Kidney tubule cell (primary cell): ENCODE results near the gene ARSD.
"Not testable (repeated sequence)": the region's sequence is repeated elsewhere in the genome, so short reads cannot be mapped to it uniquely, and the experiment has no call there.

Source experiments
- DNase-seq: peaks from one replicate; pipeline ENCODE4 v3.0.0-alpha.2; 2018; ENCODE audit warnings: low spot score

Gene ARSD

DNA sequence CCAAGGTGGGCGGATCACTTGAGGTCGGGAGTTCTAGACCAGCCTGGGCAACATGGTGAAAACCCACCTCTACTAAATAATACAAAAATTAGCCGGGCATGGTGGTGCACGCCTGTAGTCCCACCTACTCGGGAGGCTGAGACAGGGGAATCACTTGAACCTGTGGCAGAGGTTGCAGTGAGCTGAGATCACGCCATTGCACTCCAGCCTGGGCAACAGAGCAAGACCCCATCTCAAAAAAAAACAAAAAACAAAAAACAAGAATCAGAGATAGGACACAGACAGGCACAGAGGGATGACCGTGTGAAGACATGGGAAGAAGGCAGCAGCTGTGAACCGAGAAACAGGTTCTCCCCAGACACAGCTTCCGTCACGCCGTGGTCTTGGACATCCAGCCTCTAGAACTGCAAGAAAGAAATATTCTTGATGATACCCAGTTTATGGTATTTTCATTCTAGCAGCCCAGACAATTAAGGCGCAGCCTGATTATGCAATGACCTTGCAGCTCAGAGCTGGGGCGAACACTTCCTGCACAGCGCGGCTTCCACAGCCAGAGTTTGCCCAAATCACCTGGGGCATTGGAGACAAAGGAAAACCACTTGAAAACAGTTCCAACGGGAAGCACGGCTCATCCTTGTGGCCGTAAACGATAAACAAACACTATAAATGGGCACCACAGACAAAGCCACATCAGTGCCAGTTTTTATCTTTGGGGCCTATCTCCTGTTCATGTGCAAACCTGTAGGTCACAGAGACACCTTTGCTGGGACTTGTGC, 4.2 kb upstream of the ARSD start:
- no peak for DNase-seq

DNA sequence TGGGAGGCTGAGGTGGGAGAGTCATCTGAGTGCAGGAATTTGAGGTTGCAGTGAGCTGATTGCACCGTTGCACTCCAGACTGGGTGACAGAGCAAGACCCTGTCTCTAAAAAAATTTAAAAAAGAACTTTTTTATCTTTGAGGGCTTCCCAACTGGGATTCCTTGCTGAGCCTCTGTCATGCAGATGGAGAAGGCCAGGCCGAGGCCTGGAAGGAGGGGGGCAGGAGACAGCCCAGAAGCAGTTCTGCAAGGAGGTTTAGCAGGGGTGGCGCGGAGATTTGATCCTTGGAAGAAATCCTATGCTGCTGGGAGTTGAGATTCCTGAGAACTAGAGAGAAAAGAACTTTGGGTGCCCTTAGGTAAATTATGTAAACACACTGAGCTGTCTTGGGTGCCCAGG, 2.5 kb upstream of the ARSD start:
- DNase-seq: no peak

DNA sequence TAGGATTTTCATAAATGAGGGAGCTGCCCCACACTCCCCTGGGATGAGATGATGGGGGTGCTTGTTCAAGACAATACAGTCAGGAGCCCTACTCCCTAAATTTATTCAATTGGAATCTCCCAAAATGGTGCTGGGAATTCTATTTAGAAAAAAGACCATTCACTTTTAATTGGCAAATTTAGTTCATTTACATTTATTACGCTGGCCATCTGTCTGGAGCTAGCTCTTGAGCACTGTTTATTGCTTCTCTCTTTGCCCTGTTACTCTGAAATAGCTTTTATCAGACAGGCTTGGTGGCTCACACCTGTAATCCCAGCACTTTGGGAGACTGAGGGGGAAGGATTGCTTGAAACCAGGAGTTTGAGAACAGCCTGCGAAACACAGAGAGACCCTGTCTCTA, 2.0 kb upstream of the ARSD start:
- DNase-seq: no peak

DNA sequence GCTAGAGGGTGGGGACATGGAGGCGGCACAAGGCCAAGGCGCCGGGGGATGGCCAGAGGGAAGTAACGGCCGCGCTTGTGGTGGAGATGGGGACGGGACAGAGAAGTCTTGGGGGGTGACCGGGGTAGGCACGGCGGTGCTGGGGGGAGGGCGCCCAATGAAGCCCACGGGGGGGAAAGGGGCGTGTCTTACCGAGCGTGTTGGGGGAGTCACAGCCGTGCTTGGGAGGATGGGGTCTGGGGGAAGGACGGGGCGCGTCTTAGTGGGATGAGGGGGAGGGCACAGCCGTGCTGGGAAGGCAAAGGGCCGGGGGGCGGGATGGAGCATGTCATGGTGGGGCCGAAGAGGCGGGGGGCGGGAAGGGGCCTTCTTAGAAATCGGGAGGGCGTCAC, 952 bp downstream of the ARSD start:
- DNase-seq: peak; percentile 52

DNA sequence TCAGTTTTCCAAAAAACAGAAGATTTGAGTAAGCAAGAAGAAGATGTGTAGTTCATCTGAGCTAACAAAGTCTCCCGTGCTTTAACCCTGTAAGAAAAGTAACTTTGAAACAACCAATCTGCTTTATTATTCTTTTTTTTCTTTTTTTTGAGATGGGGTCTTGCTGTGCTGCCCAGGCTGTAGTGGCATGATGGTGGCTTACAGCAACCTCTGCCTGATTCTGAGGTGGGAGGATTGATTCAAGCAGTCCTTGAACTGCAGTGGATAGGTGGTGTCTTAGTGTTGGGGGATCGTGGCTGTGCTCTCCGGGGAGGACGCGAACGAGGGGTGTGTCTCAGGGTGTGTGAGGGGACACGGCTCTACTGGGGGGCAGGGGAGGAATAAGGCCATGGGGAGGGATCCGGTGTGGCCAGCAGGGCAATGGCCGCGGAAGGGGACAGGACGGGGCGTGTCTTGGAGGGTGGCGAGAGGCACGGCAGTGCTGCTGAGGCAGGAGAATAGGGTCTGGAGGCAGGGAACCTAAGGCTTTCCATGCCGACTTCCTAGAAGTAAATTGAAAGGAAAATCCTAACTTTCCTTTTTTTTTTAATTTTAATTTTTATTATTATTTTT, 2.4 kb downstream of the ARSD start:
- no peak for DNase-seq

DNA sequence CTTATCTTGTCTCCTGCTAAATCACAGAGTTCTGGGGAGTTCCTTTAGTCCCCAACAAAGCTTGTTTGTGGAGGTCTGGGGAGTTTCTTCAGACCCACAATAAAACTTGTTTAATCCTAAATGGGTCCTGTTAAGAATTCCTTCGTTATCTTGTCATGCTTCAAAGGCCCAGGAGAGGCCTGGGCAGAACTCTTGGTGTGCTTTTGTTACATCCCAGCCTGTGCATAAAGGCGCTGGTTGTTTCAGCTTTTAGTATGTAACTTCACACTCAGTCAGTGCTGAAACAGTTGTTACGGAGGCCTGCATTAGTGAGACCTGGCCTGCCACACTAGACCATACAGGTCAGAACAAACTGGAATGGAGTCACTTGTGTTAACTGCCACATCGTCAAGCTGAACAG, 2.9 kb downstream of the ARSD start:
- DNase-seq: not testable (repeated sequence)

DNA sequence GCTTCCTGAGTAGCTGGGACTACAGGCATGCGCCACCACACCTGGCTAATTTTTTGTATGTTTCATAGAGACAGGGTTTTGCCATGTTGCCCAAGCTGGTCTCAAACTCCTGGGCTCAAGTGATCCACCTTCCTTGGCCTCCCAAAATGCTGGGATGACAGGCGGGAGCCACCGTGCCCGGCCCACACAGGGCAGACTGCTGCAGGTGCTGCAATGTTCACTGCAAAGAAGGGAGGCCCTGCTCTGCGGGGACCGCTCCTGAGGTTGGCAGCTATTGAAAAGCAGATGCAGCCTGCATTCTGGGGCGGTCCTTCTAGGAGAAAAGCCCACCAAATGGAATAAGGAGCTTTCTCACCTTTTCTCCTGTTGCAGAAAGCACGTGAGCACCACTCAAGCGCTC, 5.0 kb downstream of the ARSD start:
- no peak for DNase-seq

DNA sequence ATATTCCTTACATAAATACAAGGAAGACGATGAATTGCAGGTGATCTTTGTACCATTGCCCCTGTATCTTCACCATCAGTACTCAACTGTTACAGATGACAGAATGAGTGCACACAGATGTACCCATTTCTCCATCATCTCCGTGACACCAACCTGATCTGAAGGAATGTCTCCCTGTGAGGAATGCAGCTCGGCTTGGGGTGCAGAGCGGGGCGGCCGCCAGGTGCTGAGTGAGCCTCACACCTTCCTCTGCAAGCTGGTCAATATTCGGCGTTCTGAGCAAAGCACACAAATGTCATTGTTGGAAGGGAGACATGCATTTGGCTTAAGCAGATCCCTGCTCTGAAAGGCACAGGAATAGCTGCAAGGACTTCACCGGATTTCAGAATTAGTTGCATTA, 7.4 kb downstream of the ARSD start:
- DNase-seq: no peak

DNA sequence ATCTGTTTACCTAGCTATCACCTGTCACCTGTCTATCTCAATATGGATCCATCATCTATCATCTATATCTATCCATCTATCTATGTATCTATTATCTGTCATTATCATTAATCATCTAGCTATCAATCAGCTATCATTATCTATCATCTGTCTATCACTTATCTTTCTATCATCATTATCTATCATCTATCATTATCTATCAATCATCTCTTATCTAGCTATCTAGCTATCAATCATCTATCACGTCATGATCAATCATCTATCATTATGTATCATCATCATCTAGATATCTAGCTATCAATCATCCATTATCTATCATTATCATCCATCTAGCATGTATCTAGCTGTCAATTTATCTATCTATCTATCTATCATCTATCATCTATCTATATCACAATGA, 7.9 kb downstream of the ARSD start:
- no peak for DNase-seq

DNA sequence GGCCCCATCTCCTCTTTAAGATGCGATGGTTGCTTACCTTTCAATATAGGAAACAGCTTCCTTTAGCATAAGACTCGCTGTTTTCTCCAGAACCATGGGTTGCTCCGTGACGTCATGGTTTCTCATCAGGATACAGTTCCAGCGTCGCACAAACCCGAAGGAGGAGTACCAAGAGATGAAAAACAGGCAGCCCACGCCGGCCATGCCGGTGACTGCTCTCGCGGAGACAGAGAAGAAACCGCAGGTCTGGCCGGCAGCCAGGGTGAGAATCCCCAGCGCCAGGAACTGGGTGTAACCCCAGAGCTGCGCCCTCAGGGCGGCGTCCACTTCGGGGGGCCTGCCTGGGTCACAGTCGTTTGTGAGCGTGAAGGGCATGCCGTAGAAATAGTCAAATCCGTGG, 11.4 kb downstream of the ARSD start:
- no peak for DNase-seq

DNA sequence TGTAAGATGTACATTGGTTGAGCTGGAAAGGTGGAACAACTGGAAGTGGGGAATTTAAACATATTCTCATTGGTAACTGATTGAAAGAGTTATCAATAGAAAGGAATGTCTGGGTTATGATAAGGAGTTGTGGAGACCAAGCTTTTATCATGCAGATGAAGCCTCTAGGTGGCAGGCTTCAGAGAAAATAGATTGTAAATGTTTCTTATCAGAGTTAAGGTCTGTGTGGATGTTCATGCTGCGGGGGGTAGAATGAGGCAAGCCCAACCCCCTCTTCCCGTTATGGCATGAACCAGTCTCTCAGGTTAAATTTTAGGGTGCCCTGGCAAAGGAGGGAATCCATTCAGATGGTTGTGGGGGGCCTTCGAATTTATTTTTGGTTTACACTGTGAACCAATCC, 16.0 kb downstream of the ARSD start:
- no peak for DNase-seq

DNA sequence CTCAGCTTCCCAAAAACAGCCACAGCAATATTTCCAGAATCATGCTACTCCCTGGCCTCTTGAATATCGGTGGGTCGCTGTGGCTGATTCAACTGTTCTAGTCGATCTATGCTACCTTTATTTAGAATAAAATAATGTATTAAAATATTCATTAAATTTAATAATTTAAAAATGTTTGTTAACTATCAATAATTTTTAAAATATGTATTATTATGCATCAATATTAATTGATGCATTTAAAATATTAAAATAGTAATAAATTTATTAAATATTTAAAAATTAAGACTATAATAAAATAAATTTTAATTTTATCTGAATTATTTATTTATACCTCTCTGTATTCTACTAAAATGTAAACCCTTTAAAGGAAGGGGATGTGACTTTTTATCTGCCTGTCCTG, 19.0 kb downstream of the ARSD start:
- DNase-seq: no peak

DNA sequence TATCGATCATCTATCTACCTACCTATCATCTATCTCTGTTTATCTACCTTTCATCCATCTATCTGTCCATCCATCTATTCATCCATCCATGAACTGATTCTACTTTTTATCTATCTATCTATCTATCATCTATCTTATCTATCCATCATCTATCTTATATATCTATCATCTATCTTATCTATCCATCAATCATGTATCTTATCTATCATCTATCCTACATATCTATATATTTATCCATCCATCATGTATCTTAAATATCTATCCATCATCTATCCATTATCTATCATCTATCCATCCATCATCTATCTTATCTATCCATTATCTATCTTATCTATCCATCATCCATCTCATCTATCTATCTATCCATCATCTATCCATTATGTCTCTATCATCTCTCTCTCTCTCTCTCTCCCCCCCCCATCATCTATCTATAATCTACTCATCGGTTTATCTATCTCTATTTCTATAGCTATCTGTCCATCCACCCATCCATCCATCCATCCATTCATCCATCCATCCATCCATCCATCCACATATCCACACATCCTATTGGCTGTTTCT, 20.9 kb downstream of the ARSD start:
- no peak for DNase-seq

DNA sequence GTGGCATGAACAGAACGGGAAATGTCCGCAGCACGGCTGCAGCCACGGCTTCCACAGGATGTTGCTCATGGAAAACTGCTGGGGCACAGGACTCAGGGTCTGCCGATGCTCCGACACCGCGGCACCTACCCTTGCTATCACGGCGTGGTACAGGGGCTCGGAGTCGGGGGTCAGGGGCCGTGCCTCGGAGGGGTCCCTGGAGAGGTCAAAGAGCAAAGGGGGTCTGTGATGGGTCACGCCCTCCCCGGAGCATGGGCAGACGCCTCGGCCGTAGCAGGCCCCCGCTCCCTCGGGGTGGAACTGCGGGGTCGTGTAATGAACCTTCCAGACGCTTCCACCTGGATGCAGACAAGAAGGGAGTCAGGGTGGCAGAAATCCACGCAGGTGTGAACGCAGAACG, 21.8 kb downstream of the ARSD start:
- DNase-seq: no peak

DNA sequence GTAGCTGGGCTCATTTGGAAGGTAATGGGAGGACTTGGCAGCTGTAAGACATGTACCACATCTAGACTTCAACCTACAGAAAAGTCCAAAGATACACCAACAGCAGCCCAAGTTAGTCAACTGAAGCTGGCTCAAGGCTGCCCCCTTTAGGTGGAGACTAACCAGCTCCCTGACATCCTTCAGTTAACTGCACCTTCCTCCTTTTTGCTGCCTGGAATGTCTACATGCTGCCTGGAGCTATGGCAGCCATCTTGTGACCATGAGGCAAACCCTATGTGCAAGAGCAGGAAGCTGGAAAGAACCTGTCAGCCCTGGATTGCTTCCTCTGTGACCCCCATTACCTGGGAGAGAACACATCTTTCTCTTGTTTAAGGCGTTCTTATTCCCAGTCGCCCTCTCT, 25.8 kb downstream of the ARSD start:
- DNase-seq: no peak

DNA sequence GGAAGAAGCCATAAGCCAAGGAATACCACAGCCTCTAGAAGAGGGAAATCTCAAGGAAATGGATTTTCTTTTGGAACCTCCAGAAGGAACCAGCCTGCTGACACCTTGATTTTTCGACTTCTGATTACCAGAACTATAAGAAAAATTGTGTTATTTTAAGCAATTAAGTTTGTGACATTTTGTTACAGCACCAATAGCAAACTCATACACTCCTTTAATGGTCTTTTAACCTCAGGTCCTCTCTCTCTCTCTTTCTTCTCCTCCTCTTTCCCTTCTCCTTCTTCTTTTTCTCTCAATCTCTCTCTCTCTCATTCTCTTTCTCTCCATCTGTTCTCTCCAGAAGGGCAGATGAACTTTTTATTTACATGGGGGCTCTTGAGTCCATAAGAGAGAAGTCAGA, 26.3 kb downstream of the ARSD start:
- DNase-seq: no peak

DNA sequence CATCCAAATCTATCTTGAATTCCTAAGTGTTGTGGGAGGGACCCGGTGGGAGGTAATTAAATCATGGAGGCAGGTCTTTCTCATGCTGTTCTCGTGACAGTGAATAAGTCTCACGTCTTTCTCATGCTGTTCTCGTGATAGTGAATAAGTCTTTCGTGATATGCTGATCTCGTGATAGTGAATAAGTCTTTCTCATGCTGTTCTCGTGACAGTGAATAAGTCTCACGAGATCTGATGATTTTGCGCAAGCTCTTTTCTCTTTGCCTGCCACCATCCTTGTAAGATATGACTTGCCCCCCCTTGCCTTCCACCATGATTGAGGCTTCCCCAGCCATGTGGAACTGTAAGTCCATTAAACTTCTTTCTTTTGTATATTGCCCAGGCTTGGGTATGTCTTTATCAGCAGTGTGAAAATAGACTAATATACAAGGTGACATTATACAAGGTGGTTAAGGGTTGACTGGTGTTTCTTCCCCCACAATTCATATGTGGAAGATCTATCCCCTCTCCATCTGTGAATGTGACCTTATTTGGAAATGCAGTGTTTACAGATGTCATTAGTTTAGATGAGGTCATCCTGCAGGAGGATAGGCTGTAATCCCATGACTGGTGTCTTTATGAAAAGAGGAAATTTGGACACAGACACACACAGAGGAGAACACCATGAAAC, 27.6 kb downstream of the ARSD start:
- DNase-seq: peak; percentile 21

DNA sequence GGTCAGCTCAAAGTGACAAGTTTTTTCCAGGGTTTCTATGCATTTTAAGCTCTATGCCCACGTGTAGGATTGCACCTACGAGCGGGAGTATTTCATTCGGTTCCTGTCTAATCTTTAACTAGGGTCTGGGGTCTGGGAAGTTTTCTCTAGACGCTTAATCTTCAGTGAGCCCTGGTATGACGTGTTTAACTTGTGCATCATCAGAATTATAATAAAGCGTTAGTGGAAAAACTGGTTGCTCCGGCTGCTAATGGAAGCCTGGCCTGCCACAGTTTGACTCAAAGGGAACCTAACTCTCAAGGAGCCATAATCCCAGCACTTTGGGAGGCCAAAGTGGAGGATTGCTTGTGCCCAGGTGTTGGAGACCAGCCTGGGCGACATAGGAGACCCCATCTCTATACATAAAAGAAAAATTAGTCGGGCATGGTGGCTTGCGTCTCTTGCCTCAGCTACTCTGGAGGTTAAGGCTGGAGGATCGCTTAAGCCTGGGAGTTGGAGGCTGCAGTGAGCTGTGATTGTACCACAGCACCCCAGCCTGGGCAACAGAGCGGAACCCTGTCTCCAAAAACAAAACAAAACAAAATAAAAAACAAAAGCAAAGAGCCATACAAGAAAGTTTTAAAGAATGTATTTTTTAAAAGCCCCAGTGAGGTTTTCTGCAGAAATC, 30.2 kb downstream of the ARSD start:
- peak; percentile 63 for DNase-seq

DNA sequence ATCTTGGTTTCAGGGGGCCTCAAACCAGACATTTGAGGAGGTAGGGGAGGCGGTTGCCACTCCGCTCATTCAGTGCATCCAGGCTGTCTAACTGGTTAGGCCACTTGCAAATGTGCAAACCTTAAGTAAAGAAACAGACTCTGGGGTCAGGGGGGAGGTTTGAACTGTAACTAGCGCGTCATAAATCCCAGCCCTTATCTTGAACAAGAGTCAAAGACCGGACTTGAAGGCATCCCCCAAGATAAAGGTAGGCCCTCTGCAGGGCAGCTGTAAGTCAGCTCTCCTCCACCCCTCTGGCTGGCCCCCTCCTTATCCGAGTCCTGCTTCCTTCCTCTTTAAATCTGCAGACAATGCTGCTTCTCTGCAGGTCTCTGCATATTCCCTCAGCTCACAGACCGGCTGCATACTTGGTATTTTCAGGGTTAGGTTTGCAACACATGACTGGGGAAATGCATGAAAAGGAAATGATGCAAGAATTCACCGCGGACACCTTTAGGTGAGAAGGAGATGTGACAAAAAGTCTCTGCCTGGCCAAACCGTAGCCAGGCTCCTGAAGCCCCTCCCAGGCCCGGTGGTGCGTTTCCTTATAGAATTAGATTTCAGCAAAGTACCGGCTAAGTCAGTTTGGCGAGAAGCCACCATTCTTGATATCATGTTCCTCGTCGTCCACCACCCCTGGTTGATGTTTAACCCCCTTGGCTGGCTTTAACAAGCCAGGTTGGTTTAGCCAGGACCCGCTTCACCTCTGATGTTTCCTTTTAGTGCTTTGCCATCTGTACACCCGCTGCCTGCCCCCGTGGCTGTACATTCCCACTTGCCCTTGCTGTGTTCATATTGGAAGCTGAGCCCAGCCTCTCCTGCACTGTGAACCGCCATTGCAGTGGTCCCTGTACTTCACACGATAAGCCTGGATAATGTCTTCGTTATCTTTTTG, 31.2 kb downstream of the ARSD start:
- peak; percentile 79 for DNase-seq

DNA sequence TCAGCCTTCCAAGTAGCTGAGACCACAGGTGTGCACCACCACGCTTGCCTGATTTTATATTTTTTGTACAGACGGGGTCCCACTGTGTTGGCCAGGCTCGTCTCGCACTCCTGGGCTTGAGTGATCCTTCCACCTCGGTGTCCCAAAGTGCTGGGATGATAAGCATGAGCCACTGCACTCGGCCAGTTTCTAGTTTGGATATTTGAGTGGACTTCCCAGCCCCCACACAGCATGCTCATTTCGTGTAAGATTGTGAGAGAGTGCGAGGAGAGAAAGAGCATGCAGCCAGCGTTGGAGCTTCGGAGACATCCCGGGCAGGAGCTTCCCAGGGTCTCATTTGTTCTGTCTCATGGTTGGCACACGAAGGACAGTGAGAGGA, 31.8 kb downstream of the ARSD start:
- no peak for DNase-seq

DNA sequence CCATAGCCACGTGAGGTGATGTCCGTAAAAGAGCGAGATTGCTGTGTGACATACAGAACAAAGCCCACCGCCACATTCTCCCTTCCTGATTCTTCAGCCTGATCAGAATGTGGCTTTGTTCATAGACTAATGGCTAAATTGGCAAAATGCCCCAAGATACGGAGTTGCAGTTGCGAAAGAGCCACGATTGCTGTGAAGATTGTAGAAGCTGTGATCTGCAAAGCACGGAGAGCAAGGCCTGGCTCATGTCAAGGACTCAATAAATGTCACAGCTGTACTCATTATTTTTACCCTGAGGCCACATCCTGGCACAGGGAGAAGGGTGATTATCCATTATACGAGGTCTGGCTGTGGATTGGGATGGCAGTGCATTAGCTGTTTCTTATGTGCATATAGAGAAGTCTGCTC, 34.2 kb downstream of the ARSD start:
- DNase-seq: peak; percentile 19

DNA sequence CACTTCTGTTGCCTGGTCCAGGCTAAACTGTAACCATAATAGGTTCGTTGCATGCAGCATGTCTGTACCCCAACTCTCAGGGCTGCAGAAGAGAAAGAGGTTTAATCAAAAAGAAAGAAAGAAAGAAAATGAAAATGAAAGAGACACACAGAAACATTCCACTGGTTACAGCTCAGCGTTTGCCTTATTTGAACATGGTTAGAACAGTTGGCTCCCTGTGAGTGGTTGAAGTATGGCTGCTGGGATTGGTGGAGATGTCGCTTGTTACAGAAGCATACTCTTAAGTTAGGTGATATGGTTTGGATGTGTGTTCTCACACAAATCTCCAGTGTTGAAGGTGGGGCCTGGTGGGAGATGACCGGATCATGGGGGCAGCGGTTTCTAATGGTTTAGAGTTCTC, 36.3 kb downstream of the ARSD start:
- DNase-seq: no peak
